Spleen (tissue), 7 donors: ENCODE measurements around the gene PDCL3.

Source experiments
- CTCF ChIP-seq, 11 experiments: fragments of 200-600 bp in 7 of 11; fragments of 450-650 bp in 4 of 11; sonication (generic) in 4 of 11; IDR thresholded peaks in 8 of 11; conservative IDR thresholded peaks in 3 of 11; 1 replicate in 7 of 11; 2 replicates in 4 of 11; pipeline versions ENCODE4 v1.4.0 to v1.8.0; 2016 to 2021; ENCODE audit warnings: antibody characterized with exemption in 11 of 11, inconsistent platforms in 4 of 11, mild to moderate bottlenecking in 1 of 11
- POLR2AphosphoS5 ChIP-seq, 3 donors: sonication (generic); formaldehyde crosslinking; IDR thresholded peaks; one replicate each; pipeline ENCODE4 v1.5.1; 2017; ENCODE audit warnings: antibody characterized with exemption in 3 of 3
- donor health status: DM: no; HTN: no; CAD: no; lungs with moderate emphysema.
- donor health status: DM: no; HTN: no; CAD: no.
- donor health status: DM: no; HTN: no; CAD: no.

DNA sequence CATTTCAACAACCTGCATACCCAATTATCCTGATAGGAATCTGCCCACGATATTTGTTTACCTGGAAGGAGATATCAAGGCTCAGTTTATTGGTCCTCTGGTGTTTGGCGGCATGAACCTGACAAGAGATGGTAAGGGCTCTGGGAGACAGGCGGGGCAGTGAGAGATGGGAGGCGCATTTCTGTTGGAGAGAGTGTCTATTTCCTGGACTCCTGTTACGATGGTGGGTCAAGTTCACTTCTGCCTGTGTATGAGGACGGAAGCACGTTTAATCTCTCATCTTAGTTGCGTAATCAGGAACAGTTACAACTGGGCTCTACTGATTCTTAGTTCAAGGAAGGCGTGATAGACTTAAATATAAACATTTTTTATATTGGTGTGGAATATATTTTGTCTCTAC, 8.9 kb downstream of the PDCL3 start:
- no peak for TF ChIP-seq CTCF (IDR thresholded peaks at IDR 0.05 in 8 of 11, conservative IDR thresholded peaks at IDR 0.05 in 3 of 11)
- TF ChIP-seq POLR2AphosphoS5 (IDR thresholded peaks at IDR 0.05) = no peak
